Uterus (tissue), 4 donors: ENCODE results near the gene CREB5. TPM values are rescaled to one million over a fixed set of nuclear protein-coding genes. Genes with fewer than 3 reads are reported as not detected.

Experiments used
- DNase-seq, 2 donors: peaks; one replicate each; pipeline ENCODE4 v3.0.0-alpha.2; 2019 to 2020
- H3K27ac ChIP-seq, 2 donors: fragments of 200-600 bp; sonication (generic); 1 replicate in 1 of 2; 2 replicates in 1 of 2; pipeline ENCODE4 v1.5.1; 2016 to 2018
- H3K27me3 ChIP-seq, 2 donors: fragments of 200-600 bp; sonication (generic); one replicate each; pipeline ENCODE4 v1.5.1; 2018 to 2019; ENCODE audit warnings: control low read depth in 1 of 2
- H3K36me3 ChIP-seq, 2 donors: fragments of 200-600 bp; sonication (generic); one replicate each; pipeline ENCODE4 v1.5.1; 2019; ENCODE audit warnings: control low read depth in 1 of 2
- H3K4me1 ChIP-seq, 2 donors: fragments of 200-600 bp; sonication (generic); one replicate each; pipeline ENCODE4 v1.5.1; 2018 to 2019; ENCODE audit warnings: control low read depth in 1 of 2
- H3K4me3 ChIP-seq, 2 donors: fragments of 200-600 bp; sonication (generic); 1 replicate in 1 of 2; 2 replicates in 1 of 2; pipeline ENCODE4 v1.5.1; 2018 to 2019; ENCODE audit warnings: mild to moderate bottlenecking in 1 of 2
- H3K9me3 ChIP-seq, 2 donors: fragments of 200-600 bp; sonication (generic); one replicate each; pipeline ENCODE4 v1.5.1; 2019; ENCODE audit warnings: control low read depth in 1 of 2
- POLR2A ChIP-seq, 2 donors: fragments of 450-650 bp; IDR thresholded peaks; one replicate each; pipeline ENCODE4 v1.6.1; 2016; ENCODE audit warnings: antibody characterized with exemption in 2 of 2, mild to moderate bottlenecking in 1 of 2, moderate library complexity in 1 of 2
- intact Hi-C: fragments of 100-400 bp; cut with DNase I; formaldehyde crosslinking; loops from one replicate; pipeline ENCODE4 v1.15.1; 2023; ENCODE audit warnings: low total_unique reads
- total RNA-seq, 4 donors: library from RNA; depleted of rRNA in 3 of 4; stranded (reverse); fragments of >200 nt in 3 of 4; gene quantifications; one replicate each; pipeline versions ENCODE4 v1.1.0 to v1.2.4, GENCODE V29; 2014 to 2023
- TF ChIP-seq, protein P1 (sequence below), 4 experiments: fragments of 200-600 bp in 2 of 4; fragments of 450-650 bp in 2 of 4; sonication (generic) in 2 of 4; IDR thresholded peaks; one replicate each; pipeline ENCODE4 v1.5.1; 2016 to 2019; ENCODE audit warnings: antibody characterized with exemption in 4 of 4, mild to moderate bottlenecking in 2 of 4, moderate library complexity in 1 of 4
- donor health status: DM: yes; HTN: yes; CAD: no.

The CREB5 gene
- total RNA-seq, 4 donors from 2014 or later, result 7.1 to 40.2 (median 23.9) TPM

DNA sequence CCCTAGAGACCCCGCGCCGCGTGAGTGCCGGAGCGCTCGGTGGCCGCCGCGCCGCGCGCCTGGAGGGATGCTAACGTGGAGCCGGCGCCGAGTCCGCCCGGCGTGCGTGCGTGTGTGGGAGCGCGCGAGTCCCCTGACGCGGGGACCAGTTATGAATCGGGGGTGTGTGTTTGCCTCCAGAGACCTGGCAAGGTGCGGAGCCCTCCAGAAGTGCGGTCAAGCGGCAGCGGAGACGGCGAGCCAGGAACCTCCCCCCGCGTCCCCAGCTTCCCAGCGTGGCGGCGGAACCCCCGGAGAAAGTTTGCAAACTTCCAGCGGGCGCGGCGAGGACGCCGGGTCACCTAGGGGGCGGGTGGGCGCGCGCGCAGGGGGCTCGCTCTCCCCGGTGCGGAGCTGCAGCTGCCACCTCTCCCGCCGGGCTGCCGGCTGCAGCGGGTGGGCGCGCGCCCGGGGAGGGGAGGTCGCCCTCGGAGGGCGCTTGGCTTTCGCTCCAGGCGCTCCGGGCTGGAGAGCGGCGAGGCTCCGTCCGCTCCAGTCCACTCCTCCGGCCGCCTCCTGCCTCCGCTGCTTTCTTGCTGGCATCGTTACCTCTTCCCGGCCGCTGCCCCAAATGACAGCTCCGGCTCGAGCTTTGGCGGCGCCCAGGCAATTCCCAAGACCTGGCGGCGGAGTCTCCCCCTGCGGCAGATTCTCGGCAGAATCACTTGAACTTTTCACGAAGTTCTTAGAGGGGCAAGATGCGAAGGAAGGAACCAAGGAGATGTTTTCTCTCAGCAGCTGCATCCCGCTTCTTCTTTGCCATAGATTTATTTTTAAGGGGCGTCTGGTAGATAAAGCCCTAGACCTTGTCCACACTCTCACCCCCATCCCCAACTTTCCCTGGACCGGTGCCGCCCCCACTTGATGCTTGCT lies 2.3 kb upstream of the CREB5 start:
- peak overlapping the region; percentile 85 to 98 for H3K27ac ChIP-seq
- TF ChIP-seq, protein P1, sequence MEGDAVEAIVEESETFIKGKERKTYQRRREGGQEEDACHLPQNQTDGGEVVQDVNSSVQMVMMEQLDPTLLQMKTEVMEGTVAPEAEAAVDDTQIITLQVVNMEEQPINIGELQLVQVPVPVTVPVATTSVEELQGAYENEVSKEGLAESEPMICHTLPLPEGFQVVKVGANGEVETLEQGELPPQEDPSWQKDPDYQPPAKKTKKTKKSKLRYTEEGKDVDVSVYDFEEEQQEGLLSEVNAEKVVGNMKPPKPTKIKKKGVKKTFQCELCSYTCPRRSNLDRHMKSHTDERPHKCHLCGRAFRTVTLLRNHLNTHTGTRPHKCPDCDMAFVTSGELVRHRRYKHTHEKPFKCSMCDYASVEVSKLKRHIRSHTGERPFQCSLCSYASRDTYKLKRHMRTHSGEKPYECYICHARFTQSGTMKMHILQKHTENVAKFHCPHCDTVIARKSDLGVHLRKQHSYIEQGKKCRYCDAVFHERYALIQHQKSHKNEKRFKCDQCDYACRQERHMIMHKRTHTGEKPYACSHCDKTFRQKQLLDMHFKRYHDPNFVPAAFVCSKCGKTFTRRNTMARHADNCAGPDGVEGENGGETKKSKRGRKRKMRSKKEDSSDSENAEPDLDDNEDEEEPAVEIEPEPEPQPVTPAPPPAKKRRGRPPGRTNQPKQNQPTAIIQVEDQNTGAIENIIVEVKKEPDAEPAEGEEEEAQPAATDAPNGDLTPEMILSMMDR (IDR thresholded peaks at IDR 0.05), result no peak
- no peak for TF ChIP-seq POLR2A (IDR thresholded peaks at IDR 0.05)
- intact Hi-C loops, result no loop called here
- DNase-seq, result peak; percentile 54 to 62
- peak overlapping the region; percentile 50 to 57 for H3K4me3 ChIP-seq
- H3K27me3 ChIP-seq, result no peaks in the 10 kb centered on the region
- H3K9me3 ChIP-seq, result no peaks in the 10 kb centered on the region
- no peaks in the 10 kb centered on the region for H3K36me3 ChIP-seq
- H3K4me1 ChIP-seq, result no peaks in the 10 kb centered on the region

GRCh38 chr7:28410628-28411531 lies 1.4 kb upstream of the CREB5 start:
- peak; percentile 54 to 77 for DNase-seq
- Histone ChIP-seq H3K27me3 (no peaks in the 10 kb centered on the region), H3K27ac (peak overlapping the region; percentile 85 to 98), H3K4me3 (peak overlapping the region; percentile 50 to 57), H3K9me3 (no peaks in the 10 kb centered on the region), H3K36me3 (no peaks in the 10 kb centered on the region), H3K4me1 (no peaks in the 10 kb centered on the region)
- intact Hi-C loops, result no loop called here
- TF ChIP-seq, protein P1 (IDR thresholded peaks at IDR 0.05), result no peak
- no peak for TF ChIP-seq POLR2A (IDR thresholded peaks at IDR 0.05)

GRCh38 chr7:28413011-28413410 lies 693 bp downstream of the CREB5 start:
- no peaks in the 10 kb centered on the region for H3K4me1 ChIP-seq
- no peak for TF ChIP-seq POLR2A (IDR thresholded peaks at IDR 0.05)
- TF ChIP-seq, protein P1 (IDR thresholded peaks at IDR 0.05), result no peak
- intact Hi-C loops, result no loop called here
- no peaks in the 10 kb centered on the region for H3K36me3 ChIP-seq
- no peak for DNase-seq
- no peaks in the 10 kb centered on the region for H3K9me3 ChIP-seq
- no peak overlapping the region for H3K27ac ChIP-seq
- no peaks in the 10 kb centered on the region for H3K27me3 ChIP-seq
- no peak overlapping the region for H3K4me3 ChIP-seq

DNA sequence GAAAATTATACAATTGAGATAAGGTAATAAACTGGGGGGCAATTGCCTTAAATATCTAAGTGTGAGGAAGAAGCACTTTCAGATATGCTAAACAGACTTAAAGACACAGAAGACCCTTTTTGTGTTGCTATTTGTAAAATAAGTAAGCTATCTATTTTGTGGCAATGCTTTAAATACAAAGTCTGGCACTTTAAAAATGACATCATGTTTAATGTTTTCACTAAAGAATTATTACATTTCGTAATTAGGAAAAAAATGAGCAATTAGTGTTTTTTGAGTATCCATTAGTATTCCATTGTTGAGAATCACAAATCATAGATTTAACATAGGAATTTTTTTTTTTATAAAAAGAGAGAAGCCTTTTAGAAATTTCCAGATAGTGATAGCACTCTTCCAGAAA lies 2.1 kb downstream of the CREB5 start:
- DNase-seq, result no peak
- intact Hi-C loops, result no loop called here

More for the DNA sequence above, 2.1 kb downstream of the CREB5 start:
- Histone ChIP-seq H3K27me3 (no peaks in the 10 kb centered on the region), H3K9me3 (no peaks in the 10 kb centered on the region), H3K36me3 (no peaks in the 10 kb centered on the region), H3K4me1 (no peaks in the 10 kb centered on the region), H3K4me3 (no peak overlapping the region), H3K27ac (no peak overlapping the region)
- TF ChIP-seq, protein P1 (IDR thresholded peaks at IDR 0.05), result no peak
- no peak for TF ChIP-seq POLR2A (IDR thresholded peaks at IDR 0.05)
